Activated CD4-positive, alpha-beta T cell treated with anti-CD3 and anti-CD28 coated beads, Interleukin-2, amount 10 ng/mL, durations not matched to agents 7 days and 5 days (primary cell): ENCODE measurements around the gene CCL17. TPM values are rescaled to one million over a fixed set of nuclear protein-coding genes. Genes with fewer than 3 reads are reported as not detected.
"Not testable (repeated sequence)": the region's sequence is repeated elsewhere in the genome, so short reads cannot be mapped to it uniquely, and the experiment has no call there.

ENCODE experiments used
- CTCF ChIA-PET: fragments of 350-600 bp; sonication (Branson Sonifier 250); formaldehyde crosslinking; loops from one replicate; lab custom pipeline; 2021; ENCODE audit warnings: antibody characterized with exemption; lab: Charles Lee
- POLR2A ChIA-PET: fragments of 350-600 bp; sonication (Branson Sonifier 250); formaldehyde crosslinking; loops from one replicate; lab custom pipeline; 2021; ENCODE audit warnings: antibody characterized with exemption; lab: Charles Lee
- DNase-seq: peaks from one replicate; pipeline ENCODE4 v3.0.0-alpha.2; 2020
- H3K27ac Mint-ChIP-seq: one replicate; pipeline ENCODE4 v1.8.0; 2021; ENCODE audit warnings: mild to moderate bottlenecking, moderate library complexity, mixed read lengths
- H3K27me3 Mint-ChIP-seq: one replicate; pipeline ENCODE4 v1.8.0; 2021; ENCODE audit warnings: mixed read lengths
- H3K36me3 Mint-ChIP-seq: one replicate; pipeline ENCODE4 v1.8.0; 2021; ENCODE audit warnings: low read depth, mixed read lengths
- H3K4me1 Mint-ChIP-seq: one replicate; pipeline ENCODE4 v1.8.0; 2021; ENCODE audit warnings: mixed read lengths
- H3K4me3 Mint-ChIP-seq: one replicate; pipeline ENCODE4 v1.8.0; 2021; ENCODE audit warnings: mild to moderate bottlenecking, moderate library complexity, mixed read lengths
- H3K9me3 Mint-ChIP-seq: one replicate; pipeline ENCODE4 v1.8.0; 2021; ENCODE audit warnings: mixed read lengths
- total RNA-seq, 2 experiments: library from RNA; stranded (reverse); gene quantifications; one replicate each; pipeline ENCODE4 v1.2.3, GENCODE V29; 2021

Gene CCL17
- total RNA-seq, 2 experiments from 2014 or later: 0.40 to 0.42 TPM

DNA sequence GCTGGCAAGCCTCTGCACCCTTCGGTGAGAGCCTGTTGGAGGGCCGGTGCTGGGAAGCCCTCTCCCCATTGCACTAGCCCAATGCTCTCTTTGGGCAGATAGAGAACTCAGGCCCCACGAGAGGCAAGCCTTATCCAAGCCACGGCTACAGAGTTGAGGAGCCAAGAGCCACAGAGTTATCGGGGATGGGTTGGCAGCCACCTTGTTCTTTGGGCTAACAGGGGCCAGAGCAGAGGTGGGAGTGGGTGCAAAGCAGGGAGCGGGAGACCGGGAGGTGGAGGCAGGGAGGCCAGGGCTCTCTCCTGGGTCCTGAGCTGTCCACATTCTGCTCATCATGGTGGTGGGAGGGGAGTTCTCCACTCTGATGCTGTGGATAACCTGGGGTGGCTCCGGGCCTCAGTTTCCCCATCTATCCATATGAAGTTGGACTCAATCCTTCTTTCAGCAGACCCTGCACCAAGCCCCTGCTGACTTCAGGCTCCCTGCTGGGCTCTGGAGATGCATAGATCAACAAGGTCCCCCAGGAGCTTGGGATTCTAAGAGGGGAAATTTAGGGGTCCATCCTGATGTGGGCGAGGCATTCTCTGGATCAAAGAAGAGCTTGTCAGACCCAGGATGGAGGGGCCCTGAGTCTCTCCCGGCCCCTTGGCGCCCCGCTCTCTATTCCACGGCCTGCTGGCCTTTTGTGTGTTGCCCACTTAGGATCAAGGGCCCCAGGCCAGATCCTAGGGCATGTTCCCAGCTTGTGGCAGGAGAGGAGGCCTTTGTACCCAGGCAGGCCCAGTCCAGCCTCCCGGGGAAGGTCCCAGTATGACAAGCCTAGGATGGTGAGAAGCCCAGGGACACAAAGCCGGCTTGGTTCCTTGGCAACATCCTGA, 32.8 kb upstream of the CCL17 start:
- Mint-ChIP-seq H3K27me3 (peaks cover 5% of the 10 kb centered on the region), H3K4me1 (no peaks in the 10 kb centered on the region), H3K9me3 (no peaks in the 10 kb centered on the region), H3K36me3 (no peaks in the 10 kb centered on the region), H3K27ac (no peak overlapping the region), H3K4me3 (no peak overlapping the region)
- ChIA-PET POLR2A (no interaction called here), CTCF (no interaction called here)
- no peak for DNase-seq

GRCh38 chr16:57372372-57373116, 32.0 kb upstream of the CCL17 start, which contains the start of gene CX3CL1:
Gene CX3CL1, plus strand, starts transcription at chr16:57372490. Its CDS starts 79 bp downstream, at chr16:57372569.
- Mint-ChIP-seq H3K27ac (no peak within 1 kb of the TSS), H3K27me3 (peaks cover 2% of the 10 kb centered on the region), H3K4me1 (peaks cover 4% of the 10 kb centered on the region), H3K9me3 (no peaks in the 10 kb centered on the region), H3K36me3 (no peaks in the 10 kb centered on the region), H3K4me3 (no peak within 1 kb of the TSS)
- CTCF ChIA-PET: interaction anchor here (0.7 kb wide), 1 partner anchor 331 kb away, joined by 3 read pairs; no protein-coding TSS in a partner anchor
- POLR2A ChIA-PET: no interaction called here
- DNase-seq: no peak

GRCh38 chr16:57373117-57373947, 31.2 kb upstream of the CCL17 start:
- ChIA-PET CTCF (interaction anchor here (0.7 to 1.2 kb wide), 2 partner anchors 44 to 331 kb away, joined by 3 read pairs; no protein-coding TSS in a partner anchor), POLR2A (no interaction called here)
- DNase-seq: no peak
- Mint-ChIP-seq H3K9me3 (no peaks in the 10 kb centered on the region), H3K27me3 (peaks cover 2% of the 10 kb centered on the region), H3K4me3 (no peak overlapping the region), H3K4me1 (peaks cover 9% of the 10 kb centered on the region), H3K27ac (no peak overlapping the region), H3K36me3 (no peaks in the 10 kb centered on the region)

- DNase-seq: no peak
- no peaks in the 10 kb centered on the region for H3K36me3 Mint-ChIP-seq
- ChIA-PET POLR2A (no interaction called here), CTCF (interaction anchor here (1.2 kb wide), 1 partner anchor 43 kb away, joined by 3 read pairs; no protein-coding TSS in a partner anchor)
- peaks cover 9% of the 10 kb centered on the region for H3K4me1 Mint-ChIP-seq
- H3K27ac Mint-ChIP-seq: no peak overlapping the region
- no peaks in the 10 kb centered on the region for H3K9me3 Mint-ChIP-seq
- no peak overlapping the region for H3K4me3 Mint-ChIP-seq
- H3K27me3 Mint-ChIP-seq: peaks cover 2% of the 10 kb centered on the region
Measured at GRCh38 chr16:57374067-57374534, 30.5 kb upstream of the CCL17 start.

DNA sequence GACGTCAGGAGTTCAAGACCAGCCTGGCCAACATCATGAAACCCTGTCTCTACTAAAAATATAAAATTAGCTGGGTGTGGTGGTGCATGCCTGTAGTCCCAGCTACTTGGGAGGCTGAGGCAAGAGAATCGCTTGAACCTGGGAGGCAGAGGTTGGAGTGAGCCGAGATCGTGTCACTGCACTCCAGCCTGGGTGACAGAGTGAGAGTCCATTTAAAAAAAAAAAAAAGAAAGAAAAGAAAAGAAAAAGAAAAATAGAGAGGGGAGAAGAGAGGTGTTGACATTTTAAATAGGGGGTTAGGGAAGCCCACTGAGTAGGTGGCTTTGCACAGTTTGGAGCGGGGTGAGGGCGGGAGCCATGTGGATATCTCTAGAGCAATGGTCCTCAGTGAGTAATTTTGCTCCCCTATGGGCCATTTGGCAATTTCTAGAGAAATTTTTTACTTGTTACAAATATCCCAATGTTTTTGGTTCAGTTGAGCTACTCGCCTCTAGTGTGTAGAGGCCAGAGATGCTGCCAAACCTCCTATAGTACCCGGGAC, 29.6 kb upstream of the CCL17 start:
- POLR2A ChIA-PET, H3K4me3 Mint-ChIP-seq, H3K4me1 Mint-ChIP-seq, H3K27ac Mint-ChIP-seq, H3K27me3 Mint-ChIP-seq, H3K9me3 Mint-ChIP-seq, DNase-seq, H3K36me3 Mint-ChIP-seq: not testable (repeated sequence)
- CTCF ChIA-PET: interaction anchor here (1.2 kb wide), 1 partner anchor 42 kb away, joined by 3 read pairs; no protein-coding TSS in a partner anchor

DNA sequence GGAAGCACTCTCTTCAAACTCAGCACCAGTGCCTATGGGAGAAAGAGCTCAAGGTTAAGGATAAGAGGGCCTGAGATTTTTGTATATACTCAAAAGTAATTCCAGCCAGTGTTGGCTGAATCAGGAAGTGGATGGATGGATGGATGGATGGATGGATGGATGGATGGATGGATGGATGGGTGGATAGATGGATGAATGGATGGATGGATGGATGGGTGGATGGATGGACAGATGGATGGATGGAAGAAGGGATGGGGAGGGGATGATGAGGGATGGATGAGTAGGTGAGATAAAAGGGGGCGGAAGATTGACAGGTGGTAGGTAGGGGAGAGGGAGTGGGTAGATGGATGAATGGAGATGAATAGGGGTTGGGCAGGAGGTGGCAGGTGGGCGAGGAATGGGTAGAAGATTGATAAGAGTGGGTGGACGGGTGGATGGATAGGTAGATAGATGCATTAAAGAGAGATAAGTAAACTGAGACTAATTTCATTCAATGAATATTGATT, 28.2 kb upstream of the CCL17 start:
- Mint-ChIP-seq H3K9me3 (no peaks in the 10 kb centered on the region), H3K27me3 (peaks cover 2% of the 10 kb centered on the region), H3K4me1 (peaks cover 9% of the 10 kb centered on the region), H3K36me3 (no peaks in the 10 kb centered on the region), H3K4me3 (no peak overlapping the region), H3K27ac (no peak overlapping the region)
- ChIA-PET CTCF (no interaction called here), POLR2A (no interaction called here)
- DNase-seq: no peak

DNA sequence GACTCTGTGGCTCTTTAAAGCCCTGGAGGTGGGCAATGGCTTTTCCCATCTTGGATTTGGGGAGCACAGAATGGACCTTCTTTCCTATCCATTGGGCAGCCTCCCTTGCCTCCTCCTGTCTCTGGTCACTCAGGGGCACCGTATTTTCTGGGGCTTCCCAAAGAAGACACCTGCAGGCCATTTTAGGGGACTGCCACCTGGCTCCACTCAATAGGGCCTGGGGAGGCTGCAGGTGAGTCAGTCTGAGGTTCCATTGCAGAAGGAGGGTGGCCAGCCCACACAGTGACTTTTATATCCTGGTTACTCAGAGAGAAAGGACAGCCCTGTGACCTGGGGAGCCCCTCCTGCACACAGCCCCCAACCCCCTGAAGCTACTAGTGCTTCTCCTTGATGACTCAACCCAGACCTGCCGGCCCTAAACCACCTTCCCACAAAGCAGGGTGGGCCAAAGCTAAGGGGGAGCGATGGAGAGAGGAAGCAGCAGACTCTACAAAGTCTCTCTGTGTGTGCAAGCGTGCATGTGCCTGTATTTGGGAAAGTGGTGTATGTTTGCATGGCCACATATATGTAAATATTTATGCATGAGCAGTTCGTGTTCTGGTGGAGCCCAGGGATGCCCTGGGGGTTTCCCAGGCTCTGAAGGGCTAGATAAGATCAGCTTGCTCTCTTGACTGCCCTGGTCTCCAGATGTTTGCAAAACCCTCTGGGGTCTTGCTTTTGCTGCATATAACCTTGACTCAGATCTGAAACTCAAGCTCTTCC, 27.3 kb upstream of the CCL17 start:
- Mint-ChIP-seq H3K36me3 (no peaks in the 10 kb centered on the region), H3K4me3 (no peak overlapping the region), H3K4me1 (peaks cover 9% of the 10 kb centered on the region), H3K27ac (no peak overlapping the region), H3K27me3 (peaks cover 2% of the 10 kb centered on the region), H3K9me3 (no peaks in the 10 kb centered on the region)
- ChIA-PET POLR2A (no interaction called here), CTCF (interaction anchor here (0.6 to 1.0 kb wide), 2 partner anchors 13 to 40 kb away, joined by 3 to 5 read pairs; no protein-coding TSS in a partner anchor)
- DNase-seq: no peak

- no peak overlapping the region for H3K27ac Mint-ChIP-seq
- ChIA-PET CTCF (no interaction called here), POLR2A (no interaction called here)
- no peaks in the 10 kb centered on the region for H3K36me3 Mint-ChIP-seq
- no peak for DNase-seq
- H3K4me3 Mint-ChIP-seq: no peak overlapping the region
- H3K9me3 Mint-ChIP-seq: no peaks in the 10 kb centered on the region
- H3K27me3 Mint-ChIP-seq: peaks cover 2% of the 10 kb centered on the region
- H3K4me1 Mint-ChIP-seq: peaks cover 9% of the 10 kb centered on the region
Measured at GRCh38 chr16:57379579-57379978, 25.0 kb upstream of the CCL17 start.

DNA sequence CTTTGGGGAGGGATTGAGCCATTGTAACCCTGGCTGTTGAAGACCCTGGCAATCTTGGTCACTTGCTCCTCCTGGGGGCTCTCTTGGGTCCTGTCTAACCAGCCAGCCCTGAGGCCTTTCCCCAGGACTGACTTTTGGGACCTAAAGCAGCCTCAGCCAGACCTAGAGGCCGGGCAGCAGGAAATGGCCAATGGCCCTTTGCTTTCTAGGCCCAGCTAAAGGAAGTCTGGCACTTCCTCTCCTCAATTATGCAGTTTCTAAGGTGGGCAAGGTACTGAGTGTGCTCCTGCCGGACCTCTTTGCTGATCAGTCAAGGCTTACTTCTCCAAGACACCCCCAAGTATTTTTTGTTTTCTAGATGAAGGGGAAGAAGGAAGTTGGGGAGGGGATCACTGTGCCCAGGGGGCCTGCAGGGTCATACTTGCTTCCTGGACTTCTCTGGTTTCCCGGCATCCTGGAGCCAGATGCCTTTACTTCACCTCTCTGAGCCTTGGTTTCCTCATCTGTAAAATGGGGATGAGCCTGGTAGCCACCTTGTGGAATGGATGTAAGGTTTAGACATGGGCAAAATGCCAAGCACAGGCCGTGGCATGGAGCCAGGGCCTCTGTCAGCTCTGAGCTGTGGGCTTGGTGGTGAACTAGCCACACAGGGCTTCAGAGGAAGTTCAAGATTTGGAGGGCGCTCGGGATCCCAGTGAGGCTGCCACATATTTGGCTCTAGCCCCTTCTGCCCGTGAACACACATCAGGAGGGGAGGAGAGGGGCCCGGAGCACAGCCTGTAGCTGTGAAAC, 23.7 kb upstream of the CCL17 start:
- Mint-ChIP-seq H3K36me3 (no peaks in the 10 kb centered on the region), H3K4me3 (no peak overlapping the region), H3K9me3 (no peaks in the 10 kb centered on the region), H3K4me1 (peaks cover 9% of the 10 kb centered on the region), H3K27ac (no peak overlapping the region), H3K27me3 (peaks cover 2% of the 10 kb centered on the region)
- ChIA-PET POLR2A (no interaction called here), CTCF (interaction anchor here (0.6 kb wide), 2 partner anchors 50 to 56 kb away, joined by 3 read pairs; no protein-coding TSS in a partner anchor)
- no peak for DNase-seq

- Mint-ChIP-seq H3K27ac (no peak overlapping the region), H3K4me1 (peaks cover 9% of the 10 kb centered on the region), H3K4me3 (no peak overlapping the region), H3K9me3 (no peaks in the 10 kb centered on the region), H3K36me3 (no peaks in the 10 kb centered on the region), H3K27me3 (no peaks in the 10 kb centered on the region)
- POLR2A ChIA-PET: no interaction called here
- DNase-seq: no peak
- CTCF ChIA-PET: interaction anchor here (0.9 kb wide), 1 partner anchor 11 kb away, joined by 3 read pairs; no protein-coding TSS in a partner anchor
Measured at GRCh38 chr16:57381791-57382534, 22.6 kb upstream of the CCL17 start.
